GM18508 (cell line): ENCODE measurements around the gene CHCHD3.
"Not testable (repeated sequence)": the region's sequence is repeated elsewhere in the genome, so short reads cannot be mapped to it uniquely, and the experiment has no call there.

Experiments
- ATAC-seq: cut with Tn5 transposase; IDR thresholded peaks from one replicate; pipeline ENCODE4 v1.9.1; 2021; ENCODE audit warnings: moderate number of reproducible peaks; ENCODE audit not compliant: insufficient read depth, unreplicated experiment

CHCHD3 gene

DNA sequence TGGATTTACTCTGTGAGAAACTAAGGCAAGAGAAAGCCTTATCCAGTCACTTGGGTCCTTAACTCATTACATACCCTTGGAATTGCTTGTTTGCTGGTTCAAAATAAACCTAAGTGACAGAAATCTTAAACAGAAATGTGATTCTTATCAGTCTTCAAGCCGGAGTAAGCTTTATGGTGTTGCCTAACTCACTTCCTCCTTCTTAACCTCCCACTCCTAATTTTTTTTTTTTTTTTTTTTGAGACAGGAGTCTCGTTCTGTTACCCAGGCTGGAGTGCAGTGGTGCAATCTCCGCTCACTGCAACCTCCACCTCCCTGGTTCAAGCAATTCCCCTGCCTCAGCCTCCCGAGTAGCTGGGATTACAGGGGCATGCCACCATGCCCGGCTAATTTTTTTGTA, 151.9 kb downstream of the CHCHD3 start:
- ATAC-seq, result not testable (repeated sequence)

DNA sequence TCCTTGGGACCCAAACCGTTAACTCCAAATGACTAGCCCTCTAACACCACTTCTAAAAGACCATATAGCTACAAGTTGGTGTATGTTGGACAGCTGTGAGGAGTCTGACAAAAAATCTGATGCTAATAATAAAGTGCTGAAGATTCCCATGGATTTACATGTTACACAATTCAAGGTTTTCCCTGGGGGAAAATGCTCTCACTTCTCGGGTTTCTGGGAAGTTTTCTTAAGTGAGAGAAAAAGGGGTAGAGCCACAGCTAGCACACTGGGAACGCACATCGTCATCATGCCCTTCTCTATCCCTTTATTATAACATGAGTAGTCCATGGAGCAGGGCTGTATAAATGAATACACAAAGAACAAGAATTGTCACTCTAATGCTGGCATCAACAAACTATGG, 162.1 kb downstream of the CHCHD3 start:
- ATAC-seq, result no peak

DNA sequence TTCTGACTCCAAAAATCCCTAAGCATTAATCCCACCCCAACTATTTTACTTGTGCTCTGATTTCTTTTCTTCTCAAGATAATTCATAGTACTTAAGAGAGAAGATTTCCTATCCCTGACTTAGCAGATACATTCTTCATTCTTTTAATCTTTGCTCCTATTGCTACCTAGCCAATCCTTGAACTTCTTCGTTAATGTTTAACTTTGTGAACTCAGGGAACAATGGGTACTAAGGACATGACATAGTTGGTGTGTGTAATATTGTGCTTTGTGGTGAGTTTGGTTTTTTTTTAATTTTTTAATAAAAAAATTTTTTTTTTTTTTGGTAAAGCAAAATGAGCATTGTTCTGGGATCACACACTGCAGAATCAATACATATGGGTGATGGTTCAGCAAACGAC, 166.2 kb downstream of the CHCHD3 start:
- no peak for ATAC-seq

DNA sequence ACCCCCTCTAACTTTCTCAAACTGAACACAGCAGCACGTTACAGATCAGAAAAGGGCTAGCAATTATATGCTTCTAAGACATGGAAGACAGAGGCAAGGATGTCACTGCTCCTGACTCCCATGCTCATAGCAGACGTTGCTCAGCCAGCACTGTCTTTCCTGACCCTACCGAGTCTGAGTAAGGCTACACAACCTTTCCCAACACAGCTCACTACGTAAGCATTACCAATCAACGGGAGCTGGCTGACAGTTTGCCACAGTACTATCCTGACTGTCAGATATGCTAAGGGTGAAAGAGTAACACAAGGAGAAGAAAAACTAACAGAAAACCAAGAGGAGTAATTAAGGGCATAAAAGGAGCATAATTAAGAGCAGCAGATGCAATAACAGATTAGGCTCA, 171.2 kb downstream of the CHCHD3 start:
- no peak for ATAC-seq

DNA sequence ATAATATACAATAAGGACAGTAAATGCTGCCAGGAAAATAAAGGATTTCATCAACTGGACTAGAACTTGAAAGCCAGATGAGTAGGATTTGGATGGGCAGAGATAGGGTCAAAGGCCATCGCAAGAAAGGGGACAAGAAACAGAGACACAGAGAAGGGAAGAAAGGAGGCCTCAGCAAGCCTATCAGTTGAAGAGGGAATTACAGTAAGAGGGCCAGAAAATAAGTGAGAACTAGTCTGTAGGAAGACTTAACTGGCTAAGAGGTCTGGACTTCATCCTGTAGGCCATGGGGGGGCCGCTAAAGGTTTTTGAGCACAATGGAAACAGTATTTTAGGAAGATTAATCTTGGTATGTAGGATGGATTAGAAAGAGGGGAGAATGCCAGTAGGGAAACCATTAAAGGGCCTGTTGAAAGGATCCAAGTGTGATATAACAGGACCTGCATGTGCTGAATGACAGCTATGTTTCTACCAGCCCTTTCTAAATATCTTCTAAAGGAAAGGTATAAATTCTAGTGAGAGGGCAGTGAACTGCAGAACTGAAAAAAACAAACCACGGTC, 174.4 kb downstream of the CHCHD3 start:
- no peak for ATAC-seq

DNA sequence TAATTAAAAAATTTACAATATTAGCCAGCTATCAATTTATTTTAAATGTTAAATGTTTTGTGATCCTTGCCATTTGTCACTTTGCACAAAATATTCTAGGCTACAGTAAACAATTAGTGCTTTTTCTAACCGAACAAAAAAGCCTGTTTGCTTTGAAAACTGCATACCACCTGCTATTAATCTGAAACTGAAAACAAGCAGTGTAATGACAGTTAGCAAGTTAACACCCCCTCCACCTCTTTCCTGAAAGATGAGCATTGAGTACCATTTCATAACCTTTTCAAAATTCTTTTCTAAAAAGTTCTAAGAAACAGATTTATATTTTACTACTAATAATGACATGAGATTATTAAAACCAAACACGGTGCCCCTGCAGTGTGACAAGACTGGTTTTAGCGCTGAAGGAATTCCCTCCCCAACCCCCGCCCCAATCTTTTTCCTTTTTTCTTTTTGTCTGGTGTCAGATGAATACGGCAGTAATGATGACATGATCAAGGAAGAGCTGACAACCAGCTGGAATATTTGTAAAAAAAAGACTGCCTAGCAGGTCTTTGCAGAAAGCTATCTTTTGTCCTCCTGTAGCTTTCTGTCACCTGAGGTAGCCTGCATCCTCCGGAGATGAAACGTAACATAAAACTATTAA, 175.6 kb downstream of the CHCHD3 start:
- ATAC-seq, result no peak

DNA sequence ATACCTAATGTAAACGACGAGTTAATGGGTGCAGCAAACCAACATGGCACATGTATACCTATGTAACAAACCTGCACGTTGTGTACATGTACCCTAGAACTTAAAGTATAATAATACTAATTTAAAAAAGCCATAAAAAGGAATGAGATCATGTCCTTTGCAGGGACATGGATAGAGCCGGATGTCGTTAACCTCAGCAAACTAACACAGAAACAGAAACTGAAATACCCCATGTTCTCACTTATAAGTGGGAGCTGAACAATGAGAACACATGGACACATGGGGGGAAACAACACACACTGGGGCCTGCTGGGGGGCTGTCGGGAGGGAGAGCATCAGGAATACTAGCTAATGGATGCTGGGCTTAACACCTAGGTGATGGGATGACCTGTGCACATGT, 176.8 kb downstream of the CHCHD3 start:
- not testable (repeated sequence) for ATAC-seq

DNA sequence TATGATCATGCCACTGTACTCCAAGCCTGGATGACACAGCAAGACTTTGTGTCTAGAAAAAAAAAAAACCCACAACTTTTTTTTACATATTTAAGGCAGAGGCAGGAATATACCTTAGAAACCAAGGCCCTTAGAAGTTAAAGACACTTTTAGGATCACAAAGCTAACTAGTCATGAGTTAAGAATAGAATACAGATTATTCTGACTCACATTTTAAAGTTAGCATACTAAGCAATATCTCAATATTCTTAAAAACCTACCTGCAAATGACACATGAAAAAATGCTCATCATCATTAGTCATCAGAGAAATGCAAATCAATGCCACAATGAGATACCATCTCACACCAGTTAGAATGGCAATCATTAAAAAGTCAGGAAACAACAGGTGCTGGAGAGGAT, 177.7 kb downstream of the CHCHD3 start:
- no peak for ATAC-seq

DNA sequence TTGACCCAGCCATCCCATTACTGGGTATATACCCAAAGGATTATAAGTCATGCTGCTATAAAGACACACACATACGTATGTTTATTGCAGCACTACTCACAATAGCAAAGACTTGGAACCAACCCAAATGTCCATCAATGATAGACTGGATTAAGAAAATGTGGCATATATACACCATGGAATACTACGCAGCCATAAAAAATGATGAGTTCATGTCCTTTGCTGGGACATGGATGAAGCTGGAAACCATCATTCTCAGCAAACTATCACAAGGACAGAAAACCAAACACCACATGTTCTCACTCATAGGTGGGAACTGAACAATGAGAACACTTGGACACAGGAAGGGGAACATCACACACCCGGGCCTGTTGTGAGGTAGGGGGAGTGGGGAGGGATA, 179.6 kb downstream of the CHCHD3 start:
- ATAC-seq, result not testable (repeated sequence)

DNA sequence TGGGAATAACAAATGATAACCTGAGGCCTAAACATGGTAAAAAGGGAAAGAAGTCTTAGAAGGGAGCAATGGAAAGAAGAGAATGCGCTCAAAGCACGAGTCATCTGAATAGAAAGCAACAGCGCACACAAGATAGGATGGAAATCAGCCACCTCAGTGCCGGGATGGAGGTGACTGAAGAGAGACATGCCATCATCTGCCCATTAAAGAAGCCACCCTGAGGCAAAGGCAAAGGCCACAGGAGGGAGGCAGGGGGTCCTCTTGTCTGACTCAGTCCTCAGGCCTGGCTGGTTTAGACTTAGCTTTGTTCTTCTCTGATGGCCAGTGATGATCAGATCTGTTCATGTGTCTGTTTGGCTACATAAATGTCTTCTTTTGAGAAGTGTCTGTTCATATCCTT, 180.6 kb downstream of the CHCHD3 start:
- ATAC-seq, result no peak

DNA sequence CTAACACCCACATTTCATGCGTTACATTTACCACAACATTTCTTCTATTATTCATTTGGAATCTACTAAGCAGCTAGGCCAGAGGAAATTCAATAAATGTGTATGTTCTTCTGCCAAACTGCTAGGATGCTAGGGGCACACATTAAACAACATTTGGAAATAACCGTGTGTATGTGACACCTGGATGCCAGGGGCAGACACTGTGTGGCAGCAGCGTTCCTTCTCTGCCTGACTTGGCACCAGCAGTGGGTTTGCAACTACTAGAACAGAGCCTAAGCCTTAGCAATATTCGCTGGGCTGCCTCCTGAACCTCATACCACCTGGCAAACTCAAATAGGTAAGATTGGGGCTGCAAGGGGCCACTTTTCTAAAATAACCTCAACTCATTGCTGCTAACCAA, 182.1 kb downstream of the CHCHD3 start:
- ATAC-seq, result no peak

DNA sequence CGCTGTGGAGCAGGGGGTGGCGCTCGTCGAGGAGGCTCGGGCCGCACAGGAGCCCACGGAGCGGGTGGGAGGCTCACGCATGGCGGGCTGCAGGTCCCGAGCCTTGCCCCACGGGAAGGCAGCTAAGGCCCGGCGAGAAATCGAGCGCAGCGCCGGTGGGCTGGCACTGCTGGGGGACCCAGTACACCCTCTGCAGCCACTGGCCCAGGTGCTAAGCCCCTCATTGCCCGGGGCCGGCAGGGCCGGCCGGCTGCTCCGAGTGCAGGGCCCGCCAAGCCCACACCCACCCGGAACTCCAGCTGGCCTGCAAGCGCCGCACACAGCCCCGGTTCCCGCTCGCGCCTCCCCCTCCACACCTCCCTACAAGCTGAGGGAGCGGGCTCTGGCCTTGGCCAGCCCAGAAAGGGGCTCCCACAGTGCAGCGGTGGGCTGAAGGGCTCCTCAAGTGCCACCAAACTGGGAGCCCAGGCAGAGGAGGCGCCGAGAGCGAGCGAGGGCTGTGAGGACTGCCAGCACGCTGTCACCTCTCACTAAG, 183.2 kb downstream of the CHCHD3 start:
- ATAC-seq, result not testable (repeated sequence)

DNA sequence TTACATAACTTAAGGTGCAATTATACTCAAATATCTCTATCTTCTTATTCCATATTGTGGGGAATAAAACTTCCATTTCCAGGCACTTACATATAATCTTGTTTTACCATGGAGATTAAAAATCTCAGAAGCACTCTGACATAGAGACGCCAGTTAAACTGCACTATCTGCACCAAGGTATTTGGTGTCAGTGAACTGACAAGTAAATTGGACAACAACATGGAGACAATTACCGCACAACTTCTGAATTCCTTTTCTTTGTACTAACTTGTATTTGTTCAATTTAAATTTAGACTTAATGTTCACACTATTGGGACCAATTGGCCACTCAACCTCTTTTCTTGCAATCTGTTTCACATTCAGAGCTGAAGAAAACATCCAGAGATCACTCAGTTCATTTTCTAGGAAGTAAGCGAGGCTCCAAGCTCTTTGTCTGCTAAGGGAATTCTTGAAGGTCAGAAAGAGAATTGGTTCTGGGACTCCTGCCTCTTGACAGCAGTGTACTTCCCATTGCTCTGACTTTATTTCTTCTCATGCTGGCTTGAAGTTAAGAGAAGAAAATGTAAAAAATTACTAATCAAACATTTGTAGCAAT, 184.7 kb downstream of the CHCHD3 start:
- no peak for ATAC-seq

DNA sequence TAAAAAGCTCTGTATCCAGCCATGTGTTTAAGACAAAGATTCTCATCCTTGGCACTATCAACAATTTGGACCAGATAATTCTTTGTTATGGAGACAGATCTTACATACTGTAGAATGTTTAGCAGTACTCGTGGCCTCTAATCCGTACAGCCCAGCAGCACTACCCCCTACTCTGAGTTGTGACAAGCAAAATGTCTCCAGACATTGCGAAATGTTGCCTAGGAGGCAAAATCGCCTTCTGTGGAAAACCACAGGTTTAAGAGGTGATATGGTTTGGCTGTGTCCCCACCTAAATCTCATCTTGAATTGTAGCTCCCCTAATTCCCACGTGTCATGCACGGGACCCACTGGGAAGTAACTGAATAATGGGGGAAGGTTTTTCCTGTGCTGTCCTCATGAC, 186.7 kb downstream of the CHCHD3 start:
- no peak for ATAC-seq

DNA sequence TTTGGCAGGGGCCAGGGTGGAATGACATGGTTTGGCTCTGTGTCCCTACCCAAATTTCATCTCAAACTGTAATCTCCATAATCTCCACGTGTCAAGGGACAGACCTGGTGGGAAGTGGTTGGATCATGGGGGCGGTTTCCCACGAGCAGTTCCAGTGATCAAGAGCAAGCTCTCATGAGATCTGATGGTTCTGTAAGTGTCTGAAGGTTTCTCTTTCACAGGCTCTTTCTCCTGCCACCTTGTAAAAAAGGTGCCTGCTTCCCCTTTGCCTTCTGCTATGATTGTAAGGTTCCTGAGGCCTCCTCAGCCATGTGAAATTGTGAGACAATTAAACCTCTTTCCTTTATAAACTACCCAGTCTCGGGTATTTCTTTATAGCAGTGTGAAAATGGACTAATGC, 188.3 kb downstream of the CHCHD3 start:
- no peak for ATAC-seq

DNA sequence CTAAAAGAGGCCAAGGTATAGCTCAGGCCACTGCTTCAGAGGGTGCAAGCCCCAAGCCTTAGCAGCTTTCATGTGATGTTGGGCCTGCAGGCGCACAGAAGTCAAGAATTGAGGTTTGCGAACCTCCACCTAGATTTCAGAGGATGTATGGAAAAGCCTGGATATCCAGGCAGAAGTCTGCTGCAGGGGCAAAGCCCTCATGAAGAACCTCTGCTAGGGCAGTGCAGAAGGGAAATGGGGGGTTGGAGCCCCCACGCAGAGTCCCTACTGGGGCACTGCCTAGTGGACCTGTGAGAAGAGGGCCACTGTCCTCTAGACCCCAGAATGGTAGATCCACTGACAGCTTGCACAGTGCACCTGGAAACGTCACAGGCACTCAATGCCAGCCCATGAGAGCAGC, 189.1 kb downstream of the CHCHD3 start:
- ATAC-seq, result not testable (repeated sequence)

DNA sequence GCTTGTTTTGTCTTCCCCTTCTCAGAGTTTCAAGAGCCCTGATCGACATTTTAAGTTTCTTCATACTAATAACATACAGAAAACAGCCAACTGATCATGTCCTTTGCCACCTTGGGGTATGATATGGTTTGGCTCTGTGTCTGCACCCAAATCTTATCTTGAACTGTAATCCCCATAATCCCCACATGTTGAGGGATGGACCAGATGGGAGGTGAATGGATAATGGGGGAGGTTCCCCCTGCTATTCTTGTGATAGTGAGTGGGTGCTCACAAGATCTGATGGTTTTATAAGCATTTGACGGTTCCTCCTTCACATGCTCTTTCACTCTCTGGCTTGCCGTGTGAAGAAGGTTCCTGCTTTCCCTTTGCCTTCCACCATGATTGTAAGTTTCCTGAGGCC, 190.3 kb downstream of the CHCHD3 start:
- no peak for ATAC-seq

DNA sequence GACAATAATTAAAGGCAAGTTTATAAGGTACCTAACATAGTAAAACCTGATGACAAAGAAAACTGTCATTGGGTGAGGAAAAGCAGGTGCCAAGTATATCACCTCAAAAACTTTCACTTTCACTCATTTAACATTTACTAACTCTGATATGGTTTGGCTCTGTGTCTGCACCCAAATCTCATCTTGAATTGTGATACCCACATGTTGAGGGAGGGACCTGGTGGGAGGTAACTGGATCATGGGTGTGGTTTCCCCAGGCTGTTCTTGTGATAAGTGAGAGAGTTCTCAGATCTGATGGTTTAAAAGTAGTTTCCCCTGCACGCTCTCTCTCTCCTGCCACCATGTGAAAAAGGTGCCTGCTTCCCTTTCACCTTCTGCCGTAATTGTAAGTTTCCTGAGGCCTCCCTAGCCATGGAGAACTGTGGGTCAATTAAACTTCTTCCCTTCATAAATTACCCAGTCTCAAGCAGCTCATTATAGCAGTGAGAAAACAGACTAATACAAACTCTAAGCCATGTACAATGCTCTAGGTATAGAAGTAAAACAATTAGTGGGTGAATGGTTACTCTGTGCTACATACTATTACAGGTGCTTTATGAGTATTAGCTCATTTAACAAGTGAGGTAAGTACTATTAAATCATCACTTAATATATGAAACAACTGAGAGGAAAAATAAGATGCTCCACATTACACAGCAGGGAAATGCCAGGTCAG, 199.0 kb downstream of the CHCHD3 start:
- ATAC-seq, result no peak

DNA sequence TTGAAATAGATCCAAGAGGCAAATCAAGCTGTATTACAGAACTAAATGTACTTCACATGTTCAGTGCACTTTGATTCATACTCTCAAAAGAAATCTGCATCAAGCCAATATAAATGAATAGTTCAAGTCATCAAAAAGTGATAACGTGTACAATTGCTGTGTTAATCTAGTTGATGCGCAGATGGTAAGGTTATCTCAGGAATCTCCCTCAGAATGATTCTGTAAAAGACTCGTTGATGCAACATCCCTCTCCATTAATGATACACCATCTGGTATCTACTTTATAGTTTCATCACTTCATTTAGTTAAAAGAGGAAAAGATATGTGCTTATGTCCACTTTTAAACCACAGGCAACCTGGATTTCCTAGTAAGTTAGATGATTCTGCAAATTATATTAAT, 200.6 kb downstream of the CHCHD3 start:
- ATAC-seq, result no peak

DNA sequence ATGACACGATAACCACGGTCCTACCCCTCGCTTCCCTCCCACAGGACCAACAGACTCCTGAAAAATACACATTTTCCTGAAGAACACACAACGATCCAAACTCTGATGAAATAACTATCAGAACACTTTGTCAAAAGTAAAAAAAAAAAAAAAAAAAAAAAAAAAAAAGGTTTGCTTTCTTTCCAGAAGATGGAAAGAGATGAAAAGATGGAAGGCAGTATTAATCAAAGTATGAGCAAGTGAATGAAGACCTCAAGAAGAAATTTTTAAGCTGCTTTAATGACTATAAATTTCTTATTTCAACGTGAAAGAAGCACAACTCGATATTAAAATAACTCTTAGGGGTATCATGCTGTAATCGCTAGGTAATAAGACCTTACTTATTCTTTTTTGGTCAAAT, 202.3 kb downstream of the CHCHD3 start:
- ATAC-seq, result no peak

DNA sequence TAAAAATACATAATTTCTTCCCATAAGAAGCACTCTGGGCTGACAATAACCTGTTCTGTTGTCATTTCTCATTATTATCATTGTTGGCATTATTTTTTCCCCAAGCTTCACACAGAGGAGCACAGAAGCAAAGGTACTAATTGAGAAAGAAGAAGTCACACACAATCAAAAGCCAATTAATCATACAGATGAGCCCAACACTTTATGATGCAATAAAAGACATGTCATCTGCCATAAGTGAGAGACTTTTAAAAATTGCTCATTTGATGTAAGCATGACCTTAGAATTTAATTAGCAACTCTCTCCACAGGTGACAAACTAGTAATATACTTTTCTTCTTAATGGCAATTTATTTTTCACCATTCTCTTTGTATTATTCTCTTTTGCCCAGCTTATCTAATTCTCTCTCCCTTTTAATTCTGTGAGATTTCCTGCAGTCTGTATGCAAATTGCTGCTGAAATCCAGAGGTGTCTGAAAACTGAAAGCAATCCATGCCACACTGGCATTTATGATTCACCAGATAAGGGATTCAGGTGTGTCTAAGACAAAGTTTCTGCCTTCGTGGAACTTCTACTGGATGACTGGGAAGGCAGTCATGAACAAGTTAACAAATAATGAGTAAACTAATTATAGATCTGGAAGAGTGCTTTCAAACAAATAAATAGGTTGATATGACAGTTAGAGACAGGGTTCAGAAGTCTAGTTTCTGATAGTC, 203.5 kb downstream of the CHCHD3 start:
- ATAC-seq, result no peak
